Testis (tissue), 3 donors: ENCODE measurements around the gene TWNK. TPM values are rescaled to one million over a fixed set of nuclear protein-coding genes. Genes with fewer than 3 reads are reported as not detected.

Experiments used
- DNase-seq: peaks from one replicate; pipeline ENCODE4 v3.0.0-alpha.2; 2019
- H3K27ac ChIP-seq, 2 donors: fragments of 200-600 bp; sonication (generic); one replicate each; pipeline ENCODE4 v1.5.1; 2019
- H3K27me3 ChIP-seq: fragments of 200-600 bp; sonication (generic); one replicate; pipeline ENCODE4 v1.5.1; 2019
- H3K36me3 ChIP-seq: fragments of 200-600 bp; sonication (generic); one replicate; pipeline ENCODE4 v1.5.1; 2017; ENCODE audit warnings: low read depth; ENCODE audit errors: missing control alignments
- H3K4me1 ChIP-seq: fragments of 200-600 bp; sonication (generic); one replicate; pipeline ENCODE4 v1.5.1; 2019
- H3K4me3 ChIP-seq, 2 donors: fragments of 200-600 bp; sonication (generic); one replicate each; pipeline ENCODE4 v1.5.1; 2017 to 2019
- H3K9me3 ChIP-seq: fragments of 200-600 bp; sonication (generic); one replicate; pipeline ENCODE4 v1.5.1; 2017
- CTCF ChIP-seq, 3 experiments: fragments of 450-650 bp in 2 of 3; fragments of 200-600 bp in 1 of 3; sonication (generic) in 1 of 3; IDR thresholded peaks; one replicate each; pipeline ENCODE4 v1.5.1; 2016 to 2019; ENCODE audit warnings: antibody characterized with exemption in 3 of 3, mild to moderate bottlenecking in 2 of 3, moderate library complexity in 1 of 3
- POLR2A ChIP-seq: fragments of 450-650 bp; IDR thresholded peaks from one replicate; pipeline ENCODE4 v1.6.1; 2017; ENCODE audit warnings: antibody characterized with exemption, mild to moderate bottlenecking, moderate library complexity
- WGBS, 2 donors: methylation state at CpG; one replicate each; pipeline ENCODE4 v1.1.5; 2018; 5-methylcytosine and 5-hydroxymethylcytosine counted together
- intact Hi-C: fragments of 100-400 bp; cut with DNase I; formaldehyde crosslinking; loops from one replicate; pipeline ENCODE4 v1.15.1; 2023; ENCODE audit warnings: low total_unique reads
- polyA plus RNA-seq: library from polyadenylated mRNA; stranded (reverse); fragments of 350-450 nt; fragmentation: Illumina TruSeq; extraction: RNeasy Lipid Tissue Mini Kit (QIAGEN cat#74804); gene quantifications from one replicate; pipeline ENCODE4 v1.2.3, GENCODE V29; 2014; ENCODE audit warnings: low read depth, low replicate concordance; ENCODE audit not compliant: insufficient read depth
- total RNA-seq, 2 donors: library from RNA; depleted of rRNA; stranded (reverse); fragments of >200 nt; gene quantifications; one replicate each; pipeline ENCODE4 v1.2.3, GENCODE V29; 2016

Gene TWNK
- total and polyA plus RNA-seq, 3 donors from 2014 or later = 24.4 to 31.1 (median 26.4) TPM

GRCh38 chr10:101001659-101002035, 14.3 kb downstream of the TWNK start:
- Histone ChIP-seq H3K9me3 (no peaks in the 10 kb centered on the region), H3K4me1 (peaks cover 35% of the 10 kb centered on the region), H3K36me3 (no peaks in the 10 kb centered on the region), H3K27ac (peak overlapping the region; percentile 96 to 99), H3K27me3 (no peaks in the 10 kb centered on the region), H3K4me3 (no peak overlapping the region)
- intact Hi-C loops = no loop called here
- no peak for TF ChIP-seq CTCF (IDR thresholded peaks at IDR 0.05)
- TF ChIP-seq POLR2A = no peak
- WGBS, 2 donors = 71 to 86% methylated on average over 3 to 5 of the region's 5 CpGs
- no peak for DNase-seq

- Histone ChIP-seq H3K27ac (peak overlapping the region in 1 of 2 donors; percentile 96), H3K4me3 (no peak overlapping the region), H3K27me3 (no peaks in the 10 kb centered on the region), H3K9me3 (no peaks in the 10 kb centered on the region), H3K36me3 (no peaks in the 10 kb centered on the region), H3K4me1 (peaks cover 39% of the 10 kb centered on the region)
- 80 to 86% methylated on average over 1 to 11 of the region's 11 CpGs for WGBS, 2 donors
- intact Hi-C loops = no loop called here
- DNase-seq = no peak
- TF ChIP-seq CTCF (IDR thresholded peaks at IDR 0.05) = no peak
- no peak for TF ChIP-seq POLR2A
Observed at GRCh38 chr10:101002456-101002855, 15.1 kb downstream of the TWNK start.

GRCh38 chr10:101003639-101004206, 16.4 kb downstream of the TWNK start:
- DNase-seq = no peak
- 91 to 95% methylated on average over 4 to 18 of the region's 18 CpGs for WGBS, 2 donors
- intact Hi-C loops = no loop called here
- no peaks in the 10 kb centered on the region for H3K36me3 ChIP-seq
- TF ChIP-seq POLR2A (no peak), CTCF (IDR thresholded peaks at IDR 0.05) (no peak)
- no peaks in the 10 kb centered on the region for H3K9me3 ChIP-seq
- no peak overlapping the region for H3K4me3 ChIP-seq
- H3K27me3 ChIP-seq = no peaks in the 10 kb centered on the region
- H3K27ac ChIP-seq = no peak overlapping the region
- H3K4me1 ChIP-seq = peaks cover 40% of the 10 kb centered on the region

- no peak for DNase-seq
- no peak for TF ChIP-seq CTCF (IDR thresholded peaks at IDR 0.05)
- TF ChIP-seq POLR2A = no peak
- 91 to 98% methylated on average over 8 to 23 of the region's 23 CpGs for WGBS, 2 donors
Observed at GRCh38 chr10:101005361-101005760, 18.0 kb downstream of the TWNK start.

GRCh38 chr10:101005869-101006567, 18.7 kb downstream of the TWNK start:
- H3K36me3 ChIP-seq = no peaks in the 10 kb centered on the region
- no peak overlapping the region for H3K27ac ChIP-seq
- no peaks in the 10 kb centered on the region for H3K9me3 ChIP-seq
- H3K27me3 ChIP-seq = no peaks in the 10 kb centered on the region
- intact Hi-C loops = no loop called here
- 94 to 100% methylated on average over 3 to 4 of the region's 4 CpGs for WGBS, 2 donors
- peaks cover 33% of the 10 kb centered on the region for H3K4me1 ChIP-seq
- H3K4me3 ChIP-seq = no peak overlapping the region
- no peak for DNase-seq
- no peak for TF ChIP-seq CTCF (IDR thresholded peaks at IDR 0.05)
- TF ChIP-seq POLR2A = no peak

More at GRCh38 chr10:101005361-101005760, 18.0 kb downstream of the TWNK start:
- Histone ChIP-seq H3K36me3 (no peaks in the 10 kb centered on the region), H3K9me3 (no peaks in the 10 kb centered on the region), H3K4me1 (peaks cover 40% of the 10 kb centered on the region), H3K4me3 (no peak overlapping the region), H3K27me3 (no peaks in the 10 kb centered on the region), H3K27ac (no peak overlapping the region)
- intact Hi-C loops = no loop called here
